ENCODE measurements around the gene THPO. TPM values are rescaled to one million over a fixed set of nuclear protein-coding genes. Genes with fewer than 3 reads are reported as not detected.

THPO gene
- polyA plus RNA-seq, 1 experiment: 0.36 TPM

DNA sequence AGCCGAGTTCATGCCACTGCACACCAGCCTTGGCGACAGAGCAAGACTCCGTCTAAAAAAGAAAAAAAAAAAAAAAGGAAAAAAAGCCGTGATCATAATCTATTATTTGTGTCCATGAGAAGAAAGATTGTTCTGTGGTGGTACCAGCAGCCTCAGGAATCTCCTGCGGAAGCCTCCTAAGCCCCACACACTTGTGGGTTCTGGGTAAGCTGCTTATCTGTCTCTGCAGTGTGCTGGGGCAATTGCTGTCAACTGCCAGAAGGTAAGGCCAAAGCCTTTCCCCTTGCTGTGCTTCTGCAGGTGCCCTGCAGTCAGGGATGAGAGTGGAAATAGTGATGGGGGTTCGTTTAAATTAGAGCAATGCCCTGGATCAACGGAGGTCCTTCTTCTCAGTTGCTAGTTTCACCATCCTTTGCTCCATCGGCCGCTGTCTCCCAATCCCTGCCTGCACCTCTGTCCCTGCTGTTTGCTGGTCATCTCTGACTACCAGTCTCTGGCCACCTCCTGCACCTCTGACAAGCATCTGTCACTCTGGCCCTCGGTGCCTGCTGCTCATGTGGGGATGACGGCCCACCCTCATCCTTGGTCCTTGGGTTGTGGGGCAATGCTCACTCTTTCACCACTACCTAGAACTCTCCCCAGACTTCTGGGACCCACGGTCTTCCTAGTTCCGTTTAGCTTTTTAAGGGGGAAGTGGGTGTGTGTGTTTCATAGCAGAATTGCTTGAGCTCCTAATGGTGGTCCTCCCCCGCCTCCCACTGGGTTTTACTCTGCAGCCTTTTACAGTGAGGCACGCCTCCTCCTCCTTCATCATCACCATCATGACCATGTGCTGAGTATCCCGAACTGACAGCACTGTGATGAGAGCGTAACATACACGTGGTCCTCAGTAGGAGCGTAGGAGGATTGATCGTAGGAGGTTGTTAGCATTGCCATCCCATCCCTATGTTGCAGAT lies 27.3 kb upstream of the THPO start:
- Histone ChIP-seq H3K36me3 (ENCODE audit: control insufficient read depth, insufficient read depth, low read length) (no peaks in the 10 kb centered on the region), H3K27me3 (ENCODE audit: control insufficient read depth, insufficient read depth, low read length) (peaks cover 9% of the 10 kb centered on the region), H3K4me3 (ENCODE audit: low read depth, low read length) (no peak overlapping the region)
- POLR2A ChIA-PET: no interaction called here
- DNase-seq (ENCODE audit: low read depth): no peak
- CTCF ChIA-PET: interaction anchor here (1.1 to 1.3 kb wide), 3 partner anchors 12 to 114 kb away, joined by 3 to 4 read pairs (median 3); no protein-coding TSS in a partner anchor
- no peak for TF ChIP-seq CTCF (IDR thresholded peaks at IDR 0.05; ENCODE audit: insufficient read depth, low read depth, low read length)

DNA sequence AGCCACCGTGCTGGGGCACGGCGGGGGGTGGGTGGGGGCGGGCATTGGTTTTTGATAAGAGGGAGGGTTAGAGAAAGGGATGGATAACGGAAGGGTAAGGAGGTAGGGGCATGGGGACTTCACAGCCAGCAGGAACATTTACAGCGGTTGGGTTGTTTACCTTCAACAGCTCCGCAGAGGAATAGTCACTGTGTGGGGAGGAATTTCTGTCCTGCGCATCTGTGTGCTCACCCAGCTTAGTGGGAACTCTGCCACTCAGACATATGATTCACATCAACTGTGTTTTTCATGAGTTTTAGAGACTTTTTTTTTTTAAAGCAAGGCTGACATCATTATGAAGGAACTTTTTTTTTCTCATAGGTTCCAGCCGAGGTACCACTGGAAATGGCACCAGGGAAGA lies 21.4 kb upstream of the THPO start:
- no peaks in the 10 kb centered on the region for H3K36me3 ChIP-seq (ENCODE audit: control insufficient read depth, insufficient read depth, low read length)
- ChIA-PET POLR2A (interaction anchor here (0.6 to 0.7 kb wide), 3 partner anchors 21 to 59 kb away, joined by 6 to 8 read pairs (median 6); no protein-coding TSS in a partner anchor), CTCF (interaction anchor here (0.7 to 1.0 kb wide), 6 partner anchors 9 to 173 kb away, joined by 3 to 5 read pairs (median 3); no protein-coding TSS in a partner anchor)
- DNase-seq (ENCODE audit: low read depth): peak; percentile 84
- H3K27me3 ChIP-seq (ENCODE audit: control insufficient read depth, insufficient read depth, low read length): peaks cover 6% of the 10 kb centered on the region
- TF ChIP-seq CTCF (IDR thresholded peaks at IDR 0.05; ENCODE audit: insufficient read depth, low read depth, low read length): no peak
- no peak overlapping the region for H3K4me3 ChIP-seq (ENCODE audit: low read depth, low read length)

DNA sequence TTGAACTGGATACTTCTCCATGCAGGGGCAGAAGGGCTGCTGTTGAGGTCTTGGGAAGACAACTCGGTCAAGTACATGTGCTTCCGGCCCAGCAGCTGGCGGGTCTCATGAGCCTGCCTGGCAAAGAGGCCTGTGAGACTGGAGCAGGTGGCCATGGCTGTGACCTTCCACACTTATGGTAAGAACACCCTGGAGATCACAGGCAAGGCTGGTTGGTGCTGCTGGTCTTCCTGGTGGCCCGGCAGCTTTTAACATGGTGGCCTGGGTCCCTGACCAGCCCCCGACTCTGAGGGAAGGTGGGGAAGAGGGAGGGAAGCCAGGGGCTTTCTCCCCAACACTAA lies 17.3 kb upstream of the THPO start:
- H3K36me3 ChIP-seq (ENCODE audit: control insufficient read depth, insufficient read depth, low read length): no peaks in the 10 kb centered on the region
- POLR2A ChIA-PET: no interaction called here
- CTCF ChIA-PET: interaction anchor here (0.9 to 1.7 kb wide), 2 partner anchors 24 to 71 kb away, joined by 3 to 9 read pairs; no protein-coding TSS in a partner anchor
- no peak for TF ChIP-seq CTCF (IDR thresholded peaks at IDR 0.05; ENCODE audit: insufficient read depth, low read depth, low read length)
- H3K27me3 ChIP-seq (ENCODE audit: control insufficient read depth, insufficient read depth, low read length): peaks cover 1% of the 10 kb centered on the region
- no peak overlapping the region for H3K4me3 ChIP-seq (ENCODE audit: low read depth, low read length)
- DNase-seq (ENCODE audit: low read depth): no peak

DNA sequence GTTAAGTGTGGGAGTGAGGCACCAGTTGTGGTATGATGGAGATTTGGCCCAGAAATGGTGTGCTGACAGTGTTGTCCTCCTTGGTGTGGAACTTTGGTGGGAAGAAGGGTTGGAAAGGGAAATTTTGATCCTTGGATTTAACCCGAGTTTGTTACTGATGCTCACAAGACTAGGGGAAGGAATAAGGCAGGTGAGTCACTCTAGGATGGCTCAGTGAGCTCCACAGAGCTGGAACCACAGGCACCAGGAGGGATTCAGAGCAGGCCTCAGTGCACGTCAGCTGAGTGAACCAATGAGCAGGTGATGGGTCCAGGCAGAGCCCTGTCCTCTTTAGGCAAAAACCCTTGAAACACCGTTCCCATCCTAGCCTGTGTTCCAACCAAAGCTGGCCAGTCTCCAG lies 13.3 kb upstream of the THPO start:
- DNase-seq (ENCODE audit: low read depth): no peak
- Histone ChIP-seq H3K27me3 (ENCODE audit: control insufficient read depth, insufficient read depth, low read length) (peaks cover 4% of the 10 kb centered on the region), H3K4me3 (ENCODE audit: low read depth, low read length) (no peak overlapping the region), H3K36me3 (ENCODE audit: control insufficient read depth, insufficient read depth, low read length) (no peaks in the 10 kb centered on the region)
- CTCF ChIA-PET: interaction anchor here (0.9 to 1.2 kb wide), 3 partner anchors 8 to 122 kb away, joined by 3 to 5 read pairs (median 4); no protein-coding TSS in a partner anchor
- no peak for TF ChIP-seq CTCF (IDR thresholded peaks at IDR 0.05; ENCODE audit: insufficient read depth, low read depth, low read length)
- POLR2A ChIA-PET: no interaction called here

- no peak for DNase-seq (ENCODE audit: low read depth)
- no peaks in the 10 kb centered on the region for H3K36me3 ChIP-seq (ENCODE audit: control insufficient read depth, insufficient read depth, low read length)
- peaks cover 4% of the 10 kb centered on the region for H3K27me3 ChIP-seq (ENCODE audit: control insufficient read depth, insufficient read depth, low read length)
- POLR2A ChIA-PET: no interaction called here
- CTCF ChIA-PET: interaction anchor here (0.6 to 1.4 kb wide), 6 partner anchors 9 to 124 kb away, joined by 3 to 5 read pairs (median 4); no protein-coding TSS in a partner anchor
- no peak for TF ChIP-seq CTCF (IDR thresholded peaks at IDR 0.05; ENCODE audit: insufficient read depth, low read depth, low read length)
- H3K4me3 ChIP-seq (ENCODE audit: low read depth, low read length): no peak overlapping the region
Observed at GRCh38 chr3:184389935-184390528, 12.0 kb upstream of the THPO start.
